ENCODE data around the gene VAT1L. TPM values are rescaled to one million over a fixed set of nuclear protein-coding genes. Genes with fewer than 3 reads are reported as not detected.

Gene VAT1L
- total and polyA plus RNA-seq, 8 donors: 0.32 to 10.7 (median 1.3) TPM

- ATAC-seq: no peak
- FAIRE-seq: no peak
- no peaks in the 10 kb centered on the region for H3K9me3 ChIP-seq
- WGBS, 2 donors: 86 to 88% methylated on average over 1 of the region's 1 CpG
- H3K4me3 ChIP-seq: no peak overlapping the region
- H3K4me1 ChIP-seq: no peaks in the 10 kb centered on the region
- H3K36me3 ChIP-seq: no peaks in the 10 kb centered on the region
- intact Hi-C loops (cut with DNase I): no loop called here
- no peak for DNase-seq
- no peak for TF ChIP-seq CTCF (IDR thresholded peaks at IDR 0.05)
- no peaks in the 10 kb centered on the region for H3K27me3 ChIP-seq
- H3K27ac ChIP-seq: no peak overlapping the region
Observed at GRCh38 chr16:77807021-77807420, 18.7 kb downstream of the VAT1L start.

DNA sequence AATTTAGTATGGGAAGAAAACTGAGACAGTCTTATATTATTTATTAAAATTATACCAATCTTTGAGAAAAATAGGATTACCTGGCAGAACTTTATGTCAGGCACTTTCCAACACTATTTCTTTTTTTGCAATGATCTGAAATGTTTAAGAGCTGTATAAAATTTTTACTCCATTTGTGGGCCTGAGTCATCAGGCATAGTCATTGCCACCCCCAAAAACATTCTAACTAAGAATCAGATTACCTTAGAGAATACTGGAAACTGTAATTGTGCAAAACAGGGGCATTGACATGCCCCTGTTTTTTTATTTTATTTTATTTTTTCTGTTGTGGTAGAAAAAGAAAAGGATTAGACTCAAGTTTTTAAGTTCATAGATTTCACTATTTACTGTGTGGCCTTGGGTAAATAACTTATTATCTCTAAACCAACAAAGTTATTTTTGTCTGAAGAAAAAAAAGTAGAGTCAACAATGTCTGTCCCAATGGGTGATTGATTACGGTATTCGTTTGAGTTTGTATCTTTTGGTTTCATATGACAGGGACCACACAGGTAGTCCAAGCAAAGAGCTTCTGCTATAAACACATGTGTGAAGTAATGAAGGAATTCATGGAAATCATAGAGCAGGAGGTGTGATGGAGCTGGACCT is 24.6 kb downstream of the VAT1L start:
- ATAC-seq: peak in 1 of 4 donors; percentile 32
- peaks cover 0 to 10% (median 4%) of the 10 kb centered on the region in 3 donors for H3K4me1 ChIP-seq
- no peaks in the 10 kb centered on the region for H3K36me3 ChIP-seq
- no peak for TF ChIP-seq CTCF (IDR thresholded peaks at IDR 0.05)
- H3K4me3 ChIP-seq: no peak overlapping the region
- no peak overlapping the region for H3K27ac ChIP-seq
- no peaks in the 10 kb centered on the region for H3K27me3 ChIP-seq
- intact Hi-C loops (cut with DNase I): no loop called here
- no peak for DNase-seq
- 22 to 23% methylated on average over 2 of the region's 2 CpGs for WGBS, 2 donors
- no peak for FAIRE-seq
- no peaks in the 10 kb centered on the region for H3K9me3 ChIP-seq

DNA sequence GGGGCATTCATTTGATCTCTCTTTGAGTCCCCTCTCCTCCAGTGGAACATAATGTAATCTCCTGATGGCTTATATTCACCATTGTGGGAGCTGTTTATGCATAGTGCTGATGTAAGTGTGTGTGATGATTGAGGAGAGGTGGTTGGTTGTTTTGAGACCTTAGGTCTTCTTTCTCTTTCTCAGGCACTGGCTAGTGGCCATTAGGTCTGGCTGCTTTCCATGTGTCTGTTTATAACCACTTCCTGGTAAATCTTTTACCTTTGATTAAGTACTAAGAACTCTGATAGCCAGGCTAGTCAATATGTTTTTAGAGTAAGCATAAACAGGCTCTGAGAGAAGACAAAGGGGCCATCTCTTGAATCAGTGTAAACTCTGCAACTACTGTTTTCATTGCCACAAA is 27.9 kb downstream of the VAT1L start:
- intact Hi-C loops (cut with DNase I): no loop called here
- DNase-seq: peak in 4 of 6 donors; percentile 36 to 66 (median 50)
- H3K27me3 ChIP-seq: no peaks in the 10 kb centered on the region

DNA sequence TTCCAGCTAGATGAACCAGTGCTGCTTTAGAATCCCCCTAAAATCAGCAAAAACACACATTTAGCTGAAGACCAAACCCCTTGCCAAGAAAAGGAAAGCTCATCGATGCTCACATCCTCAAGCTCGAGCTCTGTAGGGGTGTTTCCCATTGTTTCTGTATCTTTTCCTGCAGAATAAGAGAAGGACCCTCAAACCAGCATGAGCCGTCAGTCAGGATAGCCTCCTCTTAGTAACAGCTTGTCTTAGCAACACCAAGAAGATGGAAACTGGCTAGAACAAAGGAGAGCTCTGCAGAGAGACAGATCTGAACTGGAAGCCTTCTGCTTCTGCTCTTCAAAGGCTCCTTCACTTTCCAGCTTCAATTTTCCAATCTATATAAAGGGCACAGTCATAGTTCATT is 32.0 kb downstream of the VAT1L start:
- Histone ChIP-seq H3K4me1 (peaks cover 0 to 6% (median 0%) of the 10 kb centered on the region in 3 donors), H3K4me3 (no peak overlapping the region), H3K9me3 (no peaks in the 10 kb centered on the region), H3K36me3 (no peaks in the 10 kb centered on the region), H3K27ac (no peak overlapping the region), H3K27me3 (no peaks in the 10 kb centered on the region)
- WGBS, 2 donors: 66 to 74% methylated on average over 3 of the region's 3 CpGs
- FAIRE-seq (no peak), ATAC-seq (no peak), DNase-seq (no peak)
- intact Hi-C loops (cut with DNase I): no loop called here
- no peak for TF ChIP-seq CTCF (IDR thresholded peaks at IDR 0.05)

More for the DNA sequence above, 27.9 kb downstream of the VAT1L start:
- no peaks in the 10 kb centered on the region for H3K9me3 ChIP-seq
- FAIRE-seq (no peak), ATAC-seq (peak; percentile 55 to 84 (median 83))
- no peaks in the 10 kb centered on the region for H3K36me3 ChIP-seq
- H3K4me3 ChIP-seq: peak overlapping the region in 1 of 4 donors; percentile 7
- TF ChIP-seq CTCF (IDR thresholded peaks at IDR 0.05): no peak
- H3K27ac ChIP-seq: peak overlapping the region in 1 of 4 donors; percentile 57
- peaks cover 0 to 10% (median 4%) of the 10 kb centered on the region in 3 donors for H3K4me1 ChIP-seq

DNA sequence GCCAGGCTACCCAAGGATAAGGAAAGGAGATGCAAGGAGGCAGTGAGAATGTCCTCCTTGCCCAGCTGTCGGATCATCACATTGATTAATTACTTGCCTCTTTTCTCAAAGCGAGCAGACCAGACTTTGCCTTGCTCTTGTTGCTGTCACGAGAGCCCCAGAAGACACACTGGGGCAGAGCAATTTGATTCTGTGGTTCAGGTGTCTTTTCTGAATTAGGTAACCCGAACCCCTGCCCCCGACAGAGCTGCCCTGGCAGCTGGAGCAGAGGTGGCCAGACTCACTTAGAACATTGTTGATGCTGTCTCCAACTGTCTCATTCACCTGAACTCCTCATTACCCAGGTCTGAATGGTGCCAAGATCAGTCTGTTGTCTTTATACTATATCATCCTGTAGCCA is 34.3 kb downstream of the VAT1L start:
- DNase-seq: no peak
- WGBS, 2 donors: 67 to 68% methylated on average over 5 of the region's 5 CpGs
- Histone ChIP-seq H3K4me3 (no peak overlapping the region), H3K27ac (no peak overlapping the region), H3K36me3 (no peaks in the 10 kb centered on the region), H3K27me3 (no peaks in the 10 kb centered on the region), H3K4me1 (no peaks in the 10 kb centered on the region), H3K9me3 (no peaks in the 10 kb centered on the region)
- no peak for FAIRE-seq
- no peak for ATAC-seq
- TF ChIP-seq CTCF (IDR thresholded peaks at IDR 0.05): no peak
- intact Hi-C loops (cut with DNase I): no loop called here

All from pancreas (tissue), 10 donors.